ENCODE results near the gene CCDC8. TPM values are rescaled to one million over a fixed set of nuclear protein-coding genes. Genes with fewer than 3 reads are reported as not detected.

The CCDC8 gene
- total and polyA plus RNA-seq, 9 of the 15 experiments (the other 6 are each of a cell fraction or from before 2014, with no cell fraction given) = 0.68 to 30.8 (median 15.6) TPM

- no peak for TF ChIP-seq DEAF1 (CRISPR knock-in tag; IDR thresholded peaks at IDR 0.05)
These were observed 40.9 kb upstream of the CCDC8 start (continued) for GRCh38 chr19:46454244-46454643.

DNA sequence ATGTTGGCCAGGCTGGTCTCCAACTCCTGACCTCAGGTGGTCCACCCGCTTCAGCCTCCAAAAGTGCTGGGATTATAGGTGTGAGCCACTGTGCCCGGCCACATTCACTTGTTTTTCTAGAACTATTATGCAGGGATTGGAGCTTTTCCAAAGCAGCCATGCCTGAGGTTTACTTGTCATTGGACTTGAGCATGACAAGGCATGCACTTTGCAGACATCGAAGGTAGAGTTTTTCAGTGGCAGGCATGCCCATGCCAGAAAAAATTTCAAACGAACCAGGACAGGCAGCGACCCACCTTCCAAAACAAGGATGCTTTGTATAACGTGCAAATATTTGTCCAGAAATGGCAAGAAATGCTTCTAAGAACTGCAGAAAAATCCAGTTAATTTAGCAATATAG lies 40.3 kb upstream of the CCDC8 start:
- H3K9me3 ChIP-seq (replicated peaks; ENCODE audit: control insufficient read depth, insufficient read depth, low read depth, low read length) = peaks cover 2% of the 10 kb centered on the region
- CTCF ChIA-PET (ENCODE audit: low intra/inter-chr PET ratio) = no interaction called here
- POLR2A ChIA-PET = no interaction called here
- in situ Hi-C loops (cut with MboI) (no loop called here), intact Hi-C loops (cut with micrococcal nuclease) (no loop called here)
- TF ChIP-seq ZNF3 (CRISPR knock-in tag; IDR thresholded peaks at IDR 0.05) (no peak), E2F6 (IDR thresholded peaks at IDR 0.05; ENCODE audit: borderline replicate concordance in 1 of 2, extremely low read depth in 1 of 2, insufficient read depth in 1 of 2, insufficient read length in 1 of 2, low read depth in 1 of 2, low read length in 1 of 2, poor library complexity in 1 of 2, severe bottlenecking in 1 of 2) (no peak), RNF219 (CRISPR knock-in tag; IDR thresholded peaks at IDR 0.05) (no peak), ZNF644 (tag; IDR thresholded peaks at IDR 0.05; ENCODE audit: low read depth) (no peak), SMAD3 (CRISPR knock-in tag; conservative IDR thresholded peaks at IDR 0.05) (no peak), HLTF (IDR thresholded peaks at IDR 0.05) (no peak), ZBTB1 (CRISPR knock-in tag; IDR thresholded peaks at IDR 0.05; ENCODE audit: borderline replicate concordance, low read depth) (no peak), HNRNPUL1 (IDR thresholded peaks at IDR 0.05; ENCODE audit: low read length) (no peak), E4F1 (CRISPR knock-in tag; IDR thresholded peaks at IDR 0.05; ENCODE audit: borderline replicate concordance) (no peak)
- TF ChIP-seq, protein P1, sequence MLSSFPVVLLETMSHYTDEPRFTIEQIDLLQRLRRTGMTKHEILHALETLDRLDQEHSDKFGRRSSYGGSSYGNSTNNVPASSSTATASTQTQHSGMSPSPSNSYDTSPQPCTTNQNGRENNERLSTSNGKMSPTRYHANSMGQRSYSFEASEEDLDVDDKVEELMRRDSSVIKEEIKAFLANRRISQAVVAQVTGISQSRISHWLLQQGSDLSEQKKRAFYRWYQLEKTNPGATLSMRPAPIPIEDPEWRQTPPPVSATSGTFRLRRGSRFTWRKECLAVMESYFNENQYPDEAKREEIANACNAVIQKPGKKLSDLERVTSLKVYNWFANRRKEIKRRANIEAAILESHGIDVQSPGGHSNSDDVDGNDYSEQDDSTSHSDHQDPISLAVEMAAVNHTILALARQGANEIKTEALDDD (IDR thresholded peaks at IDR 0.05) = no peak
- BruUV-seq (replicated peaks) = no TSS peak
- H3K36me3 ChIP-seq (ENCODE audit: control insufficient read depth, insufficient read depth, low read length) = no peaks in the 10 kb centered on the region
- H3K9me1 ChIP-seq (ENCODE audit: control insufficient read depth, insufficient read depth, low read length) = no peaks in the 10 kb centered on the region
- H2AFZ ChIP-seq (ENCODE audit: low read depth, low read length) = no peak overlapping the region
- no peak for DNase-seq (ENCODE audit: extremely low read depth in 1 of 4, low spot score in 3 of 4)
- H4K20me1 ChIP-seq (replicated peaks; ENCODE audit: control insufficient read depth, insufficient read depth, low read length) = no peaks in the 10 kb centered on the region
- no peaks in the 10 kb centered on the region for H3K79me2 ChIP-seq (ENCODE audit: control insufficient read depth, insufficient read depth, low read length)
- no peaks in the 10 kb centered on the region for H3K4me1 ChIP-seq (replicated peaks in 1 of 2; ENCODE audit: control insufficient read depth in 2 of 2, insufficient read depth in 2 of 2, low read length in 2 of 2)
- no peak for FAIRE-seq
- WGBS (ENCODE audit: insufficient coverage, low coverage, missing lambda C conversion rate) = 25% methylated on average over 6 of the region's 6 CpGs
- H3K4me3 ChIP-seq = no peak overlapping the region
- H3K27ac ChIP-seq (ENCODE audit: extremely low read depth, low read depth, low read length) = no peak overlapping the region
- no peak for ATAC-seq
- H3K4me2 ChIP-seq (ENCODE audit: insufficient read depth, low read length) = no peak overlapping the region
- peaks cover 11 to 13% of the 10 kb centered on the region in 2 experiments; a peak in 4 of 5 replicates for H3K27me3 ChIP-seq (ENCODE audit: control insufficient read depth in 2 of 2, insufficient read depth in 2 of 2, low read length in 2 of 2)
- no peak overlapping the region for H3K9ac ChIP-seq (ENCODE audit: insufficient read depth in 1 of 2, low read depth in 2 of 2, low read length in 2 of 2)
